ENCODE measurements around the gene TRPM2.

Gene TRPM2

GRCh38 chr21:44322621-44323325 lies 30.6 kb upstream of the TRPM2 start:
- DNase-seq: no peak

GRCh38 chr21:44323591-44323990 lies 29.8 kb upstream of the TRPM2 start:
- no peak for DNase-seq

DNA sequence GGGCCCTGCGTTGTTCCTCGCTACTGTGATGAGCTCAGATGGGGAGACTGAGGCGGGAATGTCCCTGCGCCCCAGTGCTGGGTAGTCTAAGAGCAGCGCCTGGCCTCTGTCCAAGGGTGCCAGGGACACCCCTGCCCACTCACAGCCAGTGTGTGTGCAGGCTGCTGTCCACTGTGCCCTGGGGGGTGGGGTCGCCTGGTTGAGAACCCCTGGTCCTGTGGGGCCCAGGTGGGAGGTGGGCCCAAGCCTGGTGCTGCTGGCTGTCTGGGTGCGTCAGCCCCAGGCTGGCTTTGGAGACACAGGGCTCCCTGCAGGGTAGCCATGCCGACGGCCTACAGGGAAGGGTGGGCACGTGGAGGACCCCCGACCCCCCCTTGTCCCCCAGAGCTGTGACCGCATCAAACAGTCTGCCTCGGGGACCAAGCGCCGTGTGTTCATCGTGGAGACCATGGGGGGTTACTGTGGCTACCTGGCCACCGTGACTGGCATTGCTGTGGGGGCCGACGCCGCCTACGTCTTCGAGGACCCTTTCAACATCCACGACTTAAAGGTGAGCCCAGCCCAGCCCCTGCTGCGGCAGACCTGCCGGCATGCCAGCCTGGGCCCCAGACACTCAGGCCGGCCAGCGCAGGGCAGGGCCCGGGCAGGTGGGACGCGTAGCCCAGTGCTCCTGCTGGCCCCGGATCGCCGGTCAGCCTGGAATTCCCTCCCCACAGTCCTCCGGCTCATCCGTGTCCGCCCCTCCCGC lies 29.1 kb upstream of the TRPM2 start:
- DNase-seq: no peak

DNA sequence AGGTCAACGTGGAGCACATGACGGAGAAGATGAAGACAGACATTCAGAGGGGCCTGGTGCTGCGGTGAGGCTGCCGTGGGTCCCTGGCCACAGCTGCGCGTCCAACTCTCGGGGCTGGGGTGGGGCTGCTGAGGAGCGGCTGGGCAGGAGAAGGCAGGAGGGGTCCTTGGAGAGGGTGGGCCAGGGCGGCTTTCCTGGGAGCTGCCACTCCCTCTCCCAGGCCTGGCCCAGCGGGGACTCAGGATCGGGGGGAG lies 28.6 kb upstream of the TRPM2 start:
- DNase-seq: no peak

DNA sequence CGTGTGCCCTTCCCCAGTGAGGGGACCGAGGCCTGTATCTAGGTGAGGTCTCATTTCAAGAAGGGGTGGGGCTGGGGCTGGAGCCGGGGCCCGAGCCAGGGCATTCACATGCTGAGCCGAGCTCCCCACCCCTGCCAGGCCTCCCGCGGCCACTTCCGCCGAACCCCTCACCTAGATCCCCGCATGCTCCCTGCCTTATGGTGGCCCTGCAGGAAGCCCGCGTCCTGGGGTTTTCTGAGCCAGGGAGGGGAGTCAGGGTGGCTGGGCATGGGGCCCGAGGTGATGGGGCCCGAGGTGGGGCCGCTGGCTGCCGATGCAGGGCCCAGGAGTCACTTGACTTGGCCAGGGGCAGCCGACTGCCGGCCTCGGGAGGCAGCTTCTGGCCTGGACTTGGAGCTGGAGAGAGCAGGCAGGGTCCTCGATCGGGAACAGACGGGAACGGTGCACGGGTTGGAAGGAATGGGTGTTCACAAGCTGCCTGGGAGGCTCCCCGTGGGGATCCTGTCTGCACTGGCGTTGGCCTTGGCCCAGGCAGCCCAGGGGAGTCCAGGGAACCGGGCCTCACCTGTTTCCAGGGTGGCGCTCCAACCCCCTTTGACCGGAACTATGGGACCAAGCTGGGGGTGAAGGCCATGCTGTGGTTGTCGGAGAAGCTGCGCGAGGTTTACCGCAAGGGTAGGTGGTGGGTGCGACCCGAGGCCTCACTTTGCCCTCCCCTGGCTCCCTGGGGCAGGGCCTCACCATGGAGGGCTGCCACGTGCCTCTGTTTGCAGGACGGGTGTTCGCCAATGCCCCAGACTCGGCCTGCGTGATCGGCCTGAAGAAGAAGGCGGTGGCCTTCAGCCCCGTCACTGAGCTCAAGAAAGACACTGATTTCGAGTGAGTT lies 27.8 kb upstream of the TRPM2 start:
- no peak for DNase-seq

GRCh38 chr21:44326272-44326647 lies 27.2 kb upstream of the TRPM2 start:
- DNase-seq: no peak

DNA sequence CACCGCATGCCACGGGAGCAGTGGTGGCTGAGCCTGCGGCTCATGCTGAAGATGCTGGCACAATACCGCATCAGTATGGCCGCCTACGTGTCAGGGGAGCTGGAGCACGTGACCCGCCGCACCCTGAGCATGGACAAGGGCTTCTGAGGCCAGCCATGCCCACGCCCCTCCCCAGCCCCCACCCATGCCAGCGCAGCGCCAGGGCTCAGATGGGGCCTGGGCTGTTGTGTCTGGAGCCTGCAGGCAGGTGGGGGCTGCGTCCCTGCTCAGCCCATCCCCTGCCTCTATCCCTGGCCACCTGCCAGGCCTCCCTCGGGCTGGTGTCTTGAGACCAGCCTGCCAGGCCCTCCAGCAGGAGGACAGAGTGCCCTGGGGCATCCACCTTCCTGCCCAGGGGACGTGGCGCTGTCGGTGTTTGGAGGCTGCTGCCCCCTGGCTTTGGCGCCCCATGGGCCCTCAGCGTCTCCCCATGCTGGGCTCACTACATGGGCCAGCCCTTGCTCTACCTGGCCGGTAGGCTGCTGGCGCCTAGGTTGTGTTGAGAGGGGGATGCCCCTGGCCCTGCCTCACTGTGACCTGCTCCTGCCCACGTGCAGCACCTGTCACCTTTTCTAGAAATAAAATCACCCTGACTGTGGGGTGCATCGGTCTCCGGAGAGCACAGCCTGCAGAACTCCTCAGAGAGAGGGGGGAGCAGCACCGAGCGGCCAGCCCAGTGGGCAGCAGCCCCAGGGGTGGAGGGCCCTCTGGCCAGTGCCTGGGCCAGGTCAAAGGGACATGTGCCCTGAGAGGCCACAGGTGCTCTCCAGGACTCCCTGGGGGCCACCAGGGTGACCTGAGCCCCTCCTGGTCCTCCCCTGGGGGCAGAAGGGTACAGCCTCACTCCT lies 26.5 kb upstream of the TRPM2 start:
- no peak for DNase-seq

DNA sequence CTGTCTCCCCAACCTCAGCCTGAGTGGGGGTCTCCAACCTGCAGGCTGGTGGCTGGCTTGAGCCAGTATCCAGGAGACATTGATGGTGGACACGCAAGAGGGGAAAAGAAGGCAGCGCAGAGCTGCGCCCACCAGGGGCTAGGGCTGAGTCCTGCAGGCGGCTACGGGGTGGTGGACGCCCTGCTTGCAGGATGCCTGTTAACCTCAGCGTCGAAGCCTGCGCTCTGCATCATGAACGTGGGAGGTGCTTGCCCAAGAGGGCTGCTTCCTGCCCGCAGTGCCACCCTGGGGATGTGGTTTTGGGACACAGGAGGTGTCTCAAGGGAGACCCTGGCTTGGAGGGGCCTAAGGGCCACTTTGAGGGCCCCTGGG lies 25.8 kb upstream of the TRPM2 start:
- no peak for DNase-seq

- no peak for DNase-seq
Measured at GRCh38 chr21:44328242-44328895, 25.1 kb upstream of the TRPM2 start.

GRCh38 chr21:44329086-44329889 lies 24.1 kb upstream of the TRPM2 start:
- DNase-seq: no peak

- no peak for DNase-seq
Measured at GRCh38 chr21:44329971-44330681, 23.3 kb upstream of the TRPM2 start.

- DNase-seq: no peak
Measured at GRCh38 chr21:44330698-44331097, 22.7 kb upstream of the TRPM2 start.

- no peak for DNase-seq
Measured at GRCh38 chr21:44331209-44331608, 22.2 kb upstream of the TRPM2 start.

GRCh38 chr21:44331650-44332307 lies 21.6 kb upstream of the TRPM2 start:
- peak; percentile 18 for DNase-seq

DNA sequence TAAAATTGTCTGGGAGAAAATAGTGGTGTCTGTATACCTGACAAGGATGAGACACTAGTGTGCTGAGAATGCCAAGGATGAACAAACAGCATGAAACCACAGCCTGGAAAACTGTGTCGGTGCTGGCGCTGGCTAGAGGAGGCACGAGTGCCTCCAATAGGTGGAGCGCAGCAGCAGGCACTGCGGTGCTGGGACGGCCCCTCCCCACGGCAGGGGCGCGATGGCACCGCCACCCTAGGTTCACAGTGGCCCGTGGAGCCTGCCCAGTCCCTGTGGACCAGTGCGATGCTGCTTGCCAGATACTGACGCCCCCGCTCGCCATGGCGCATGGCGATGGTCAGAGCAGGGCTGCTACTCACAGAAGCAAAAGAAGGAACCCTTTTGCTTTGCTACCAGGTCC lies 21.0 kb upstream of the TRPM2 start:
- no peak for DNase-seq

DNA sequence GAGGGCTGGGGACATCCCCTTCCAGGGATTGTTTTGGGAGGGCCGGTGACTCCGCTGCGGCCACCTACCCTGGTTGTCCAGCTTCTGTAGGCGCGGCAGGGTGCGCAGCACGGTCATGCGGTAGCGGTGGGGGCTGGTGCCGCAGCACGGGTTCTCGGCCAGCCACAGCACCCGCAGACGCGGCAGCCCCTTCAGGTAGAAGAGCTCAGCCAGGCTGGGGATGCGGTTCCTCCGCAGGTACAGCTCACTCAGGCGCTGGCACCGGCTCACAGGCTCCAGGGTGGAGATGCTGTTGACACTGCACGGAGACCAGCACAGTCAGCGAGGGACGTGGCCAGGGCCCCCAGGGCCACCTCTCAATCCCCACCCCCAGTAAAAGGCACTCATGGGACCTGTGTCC lies 20.5 kb upstream of the TRPM2 start:
- no peak for DNase-seq

GRCh38 chr21:44333509-44334328 lies 19.7 kb upstream of the TRPM2 start:
- no peak for DNase-seq

GRCh38 chr21:44334329-44335030 lies 18.9 kb upstream of the TRPM2 start:
- DNase-seq: no peak
